ENCODE measurements around the gene SPOP.

DNA sequence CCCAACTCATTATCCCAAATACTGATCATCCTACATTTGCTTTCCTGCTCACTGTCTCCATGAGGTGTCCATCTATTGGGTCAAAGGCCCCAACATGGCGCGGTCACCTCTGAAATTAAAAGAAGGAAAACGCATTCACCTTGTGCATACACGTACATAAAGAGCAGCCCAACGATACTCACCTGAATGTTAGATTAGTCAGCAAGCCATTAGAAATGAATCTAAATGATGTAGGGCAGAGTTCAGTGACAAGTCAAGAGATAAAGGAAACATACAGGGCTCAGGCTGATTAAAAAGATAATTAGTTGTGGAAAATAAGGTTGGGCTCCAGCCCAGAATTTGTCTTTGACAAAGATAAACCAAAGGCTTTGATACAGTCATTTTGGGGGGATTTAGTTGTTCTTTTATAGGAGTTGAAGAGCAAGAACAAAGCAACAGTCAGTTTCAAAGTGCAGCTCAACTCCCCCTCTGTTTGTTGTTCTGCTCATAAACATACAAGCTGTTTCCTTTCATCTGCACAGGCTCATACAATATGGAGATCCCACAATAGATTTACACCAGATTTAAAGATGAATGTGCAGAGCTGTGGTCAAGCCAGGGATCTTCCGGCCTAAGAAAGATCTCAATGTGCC is 81.2 kb downstream of the SPOP start:
- TF ChIP-seq, protein P1, sequence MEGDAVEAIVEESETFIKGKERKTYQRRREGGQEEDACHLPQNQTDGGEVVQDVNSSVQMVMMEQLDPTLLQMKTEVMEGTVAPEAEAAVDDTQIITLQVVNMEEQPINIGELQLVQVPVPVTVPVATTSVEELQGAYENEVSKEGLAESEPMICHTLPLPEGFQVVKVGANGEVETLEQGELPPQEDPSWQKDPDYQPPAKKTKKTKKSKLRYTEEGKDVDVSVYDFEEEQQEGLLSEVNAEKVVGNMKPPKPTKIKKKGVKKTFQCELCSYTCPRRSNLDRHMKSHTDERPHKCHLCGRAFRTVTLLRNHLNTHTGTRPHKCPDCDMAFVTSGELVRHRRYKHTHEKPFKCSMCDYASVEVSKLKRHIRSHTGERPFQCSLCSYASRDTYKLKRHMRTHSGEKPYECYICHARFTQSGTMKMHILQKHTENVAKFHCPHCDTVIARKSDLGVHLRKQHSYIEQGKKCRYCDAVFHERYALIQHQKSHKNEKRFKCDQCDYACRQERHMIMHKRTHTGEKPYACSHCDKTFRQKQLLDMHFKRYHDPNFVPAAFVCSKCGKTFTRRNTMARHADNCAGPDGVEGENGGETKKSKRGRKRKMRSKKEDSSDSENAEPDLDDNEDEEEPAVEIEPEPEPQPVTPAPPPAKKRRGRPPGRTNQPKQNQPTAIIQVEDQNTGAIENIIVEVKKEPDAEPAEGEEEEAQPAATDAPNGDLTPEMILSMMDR (IDR thresholded peaks at IDR 0.05): no peak
- TF ChIP-seq POLR2A (IDR thresholded peaks at IDR 0.05) (no peak), EP300 (IDR thresholded peaks at IDR 0.05) (no peak)
